Body of pancreas (tissue), 4 donors: Measurements from ENCODE around the gene TM7SF3. TPM values are rescaled to one million over a fixed set of nuclear protein-coding genes. Genes with fewer than 3 reads are reported as not detected.

Experiments
- ATAC-seq: fragments of 150-250 bp; one replicate; pipeline ENCODE4 v1.9.1; 2016
- DNase-seq, 4 donors: peaks; one replicate each; pipeline ENCODE4 v3.0.0-alpha.2; 2019
- H3K27ac ChIP-seq, 4 donors: fragments of 200-600 bp; sonication (generic); 1 replicate in 3 of 4; 2 replicates in 1 of 4; pipeline versions ENCODE4 v1.5.1 to v1.6.1; 2016 to 2019; ENCODE audit warnings: mild to moderate bottlenecking in 1 of 4, mixed read lengths in 1 of 4, moderate library complexity in 1 of 4
- H3K27me3 ChIP-seq, 2 donors: fragments of 200-600 bp; sonication (generic); one replicate each; pipeline ENCODE4 v1.6.0; 2016; ENCODE audit warnings: mild to moderate bottlenecking in 1 of 2
- H3K36me3 ChIP-seq, 2 donors: fragments of 200-600 bp; sonication (generic); replicated peaks in 1 of 2; 2 replicates each; pipeline ENCODE4 v1.5.1; 2016; ENCODE audit warnings: low read depth in 2 of 2; ENCODE audit not compliant: insufficient read depth in 1 of 2
- H3K4me1 ChIP-seq: fragments of 200-600 bp; sonication (generic); one replicate; pipeline ENCODE4 v1.6.0; 2016
- H3K4me3 ChIP-seq, 2 donors: fragments of 200-600 bp; sonication (generic); 1 replicate in 1 of 2; 2 replicates in 1 of 2; pipeline ENCODE4 v1.5.1; 2016 to 2019
- H3K9me3 ChIP-seq, 3 donors: fragments of 200-600 bp; sonication (generic); 1 replicate in 2 of 3; 2 replicates in 1 of 3; pipeline ENCODE4 v1.5.1; 2016
- CTCF ChIP-seq, 7 experiments: fragments of 450-650 bp in 4 of 7; fragments of 200-600 bp in 3 of 7; sonication (generic) in 3 of 7; IDR thresholded peaks; one replicate each; pipeline ENCODE4 v1.5.1; 2016 to 2019; ENCODE audit warnings: antibody characterized with exemption in 7 of 7
- POLR2A ChIP-seq, 3 donors: fragments of 450-650 bp; IDR thresholded peaks; one replicate each; pipeline ENCODE4 v1.6.1; 2016; ENCODE audit warnings: antibody characterized with exemption in 3 of 3, mild to moderate bottlenecking in 2 of 3
- WGBS, 2 donors: methylation state at CpG; one replicate each; pipeline ENCODE4 v1.1.5; 2017; 5-methylcytosine and 5-hydroxymethylcytosine counted together
- intact Hi-C: fragments of 100-400 bp; cut with DNase I; formaldehyde crosslinking; loops from one replicate; pipeline ENCODE4 v1.15.1; 2023
- total RNA-seq, 2 donors: library from RNA; depleted of rRNA; stranded (reverse); fragments of >200 nt; gene quantifications; one replicate each; pipeline ENCODE4 v1.1.0, GENCODE V29; 2016

The TM7SF3 gene
- total RNA-seq, 2 donors from 2014 or later, result 55.0 to 113 TPM

- no peak for TF ChIP-seq CTCF (IDR thresholded peaks at IDR 0.05)
- TF ChIP-seq POLR2A (IDR thresholded peaks at IDR 0.05), result no peak
- H3K9me3 ChIP-seq, result no peaks in the 10 kb centered on the region
- H3K4me3 ChIP-seq, result no peak overlapping the region
- no peak for ATAC-seq
- DNase-seq, result no peak
- no peak overlapping the region for H3K27ac ChIP-seq
- H3K36me3 ChIP-seq, result no peaks in the 10 kb centered on the region
- 59 to 62% methylated on average over 5 of the region's 5 CpGs for WGBS, 2 donors
- no peaks in the 10 kb centered on the region for H3K27me3 ChIP-seq
- intact Hi-C loops, result no loop called here
- H3K4me1 ChIP-seq, result peaks cover 84% of the 10 kb centered on the region
Measured at GRCh38 chr12:27008081-27008480, 6.1 kb downstream of the TM7SF3 start.

GRCh38 chr12:27006797-27007467 is 7.3 kb downstream of the TM7SF3 start:
- Histone ChIP-seq H3K36me3 (no peaks in the 10 kb centered on the region), H3K27me3 (no peaks in the 10 kb centered on the region), H3K4me1 (peaks cover 76% of the 10 kb centered on the region), H3K9me3 (no peaks in the 10 kb centered on the region), H3K4me3 (no peak overlapping the region), H3K27ac (peak overlapping the region in 1 of 4 donors; percentile 27)
- TF ChIP-seq POLR2A (IDR thresholded peaks at IDR 0.05) (no peak), CTCF (IDR thresholded peaks at IDR 0.05) (no peak)
- 33% methylated on average over 2 of the region's 2 CpGs for WGBS, 2 donors
- DNase-seq, result no peak
- no peak for ATAC-seq
- intact Hi-C loops, result no loop called here

GRCh38 chr12:27005495-27005894 is 8.7 kb downstream of the TM7SF3 start:
- no peak for TF ChIP-seq POLR2A (IDR thresholded peaks at IDR 0.05)
- TF ChIP-seq CTCF (IDR thresholded peaks at IDR 0.05), result no peak
- Histone ChIP-seq H3K4me3 (no peak overlapping the region), H3K9me3 (no peaks in the 10 kb centered on the region), H3K27ac (no peak overlapping the region), H3K36me3 (no peaks in the 10 kb centered on the region), H3K27me3 (no peaks in the 10 kb centered on the region), H3K4me1 (peaks cover 64% of the 10 kb centered on the region)
- intact Hi-C loops, result no loop called here
- WGBS, 2 donors, result 95% methylated on average over 2 of the region's 2 CpGs
- no peak for ATAC-seq
- no peak for DNase-seq

GRCh38 chr12:27003421-27004381 is 10.5 kb downstream of the TM7SF3 start:
- no peak overlapping the region for H3K27ac ChIP-seq
- intact Hi-C loops, result no loop called here
- H3K9me3 ChIP-seq, result no peaks in the 10 kb centered on the region
- peaks cover 47% of the 10 kb centered on the region for H3K4me1 ChIP-seq
- H3K36me3 ChIP-seq, result peaks cover 0 to under 1% of the 10 kb centered on the region in 2 donors
- no peak for ATAC-seq
- WGBS, 2 donors, result 85 to 86% methylated on average over 6 of the region's 6 CpGs
- TF ChIP-seq CTCF (IDR thresholded peaks at IDR 0.05), result no peak
- no peak for TF ChIP-seq POLR2A (IDR thresholded peaks at IDR 0.05)
- H3K27me3 ChIP-seq, result no peaks in the 10 kb centered on the region
- no peak overlapping the region for H3K4me3 ChIP-seq
- no peak for DNase-seq
